HepG2 (cell line): ENCODE measurements around the gene MAPKAPK3. TPM values are rescaled to one million over a fixed set of nuclear protein-coding genes. Genes with fewer than 3 reads are reported as not detected.

Experiments
- GZF1 ChIP-seq: sonication (generic); formaldehyde crosslinking; IDR thresholded peaks from 2 replicates; pipeline ENCODE4 v1.5.1; 2020; ENCODE audit warnings: mild to moderate bottlenecking, missing genetic modification reagents
- HES4 ChIP-seq: sonication (generic); formaldehyde crosslinking; IDR thresholded peaks from 2 replicates; pipeline ENCODE4 v1.9.0; 2021; ENCODE audit warnings: mild to moderate bottlenecking, missing genetic modification reagents, borderline replicate concordance
- HNRNPL ChIP-seq: fragments of 200-400 bp; formaldehyde crosslinking; IDR thresholded peaks from 2 replicates; pipeline ENCODE4 v1.6.1; 2017; ENCODE audit warnings: mild to moderate bottlenecking, low read depth, low read length
- POLR2AphosphoS5 ChIP-seq: IDR thresholded peaks from 2 replicates; pipeline ENCODE4 v1.6.1; 2012; ENCODE audit warnings: low read depth, low read length
- RBM22 ChIP-seq: fragments of 200-400 bp; formaldehyde crosslinking; optimal IDR thresholded peaks from 2 replicates; pipeline ENCODE3; 2017; ENCODE audit warnings: mild to moderate bottlenecking, low read length, moderate library complexity
- SALL2 ChIP-seq: sonication (generic); formaldehyde crosslinking; IDR thresholded peaks from 2 replicates; pipeline ENCODE4 v1.8.1; 2023; ENCODE audit warnings: mild to moderate bottlenecking, missing genetic modification reagents, inconsistent platforms
- SNAPC2 ChIP-seq: sonication (generic); formaldehyde crosslinking; IDR thresholded peaks from 2 replicates; pipeline ENCODE4 v1.8.1; 2022; ENCODE audit warnings: mild to moderate bottlenecking, missing genetic modification reagents
- SOX13 ChIP-seq, 3 experiments: fragments of 450-650 bp in 1 of 3; sonication (generic) in 1 of 3; formaldehyde crosslinking in 1 of 3; IDR thresholded peaks in 2 of 3; conservative IDR thresholded peaks in 1 of 3; 2 replicates each; pipeline versions ENCODE4 v1.5.0 to v1.6.1; 2016 to 2020; ENCODE audit warnings: antibody characterized with exemption in 1 of 3, mild to moderate bottlenecking in 1 of 3, missing compliant biosample characterization in 1 of 3, missing genetic modification reagents in 1 of 3, moderate library complexity in 1 of 3
- ZC3H13 ChIP-seq: sonication (generic); formaldehyde crosslinking; IDR thresholded peaks from 2 replicates; pipeline ENCODE4 v1.8.1; 2023; ENCODE audit warnings: mild to moderate bottlenecking, missing genetic modification reagents, moderate library complexity
- ZMAT3 ChIP-seq: sonication (generic); formaldehyde crosslinking; conservative IDR thresholded peaks from 2 replicates; pipeline ENCODE4 v1.7.0; 2021; ENCODE audit warnings: missing genetic modification reagents
- ZMYM2 ChIP-seq: sonication (generic); formaldehyde crosslinking; IDR thresholded peaks from 2 replicates; pipeline ENCODE4 v1.8.0; 2022; ENCODE audit warnings: mild to moderate bottlenecking, missing genetic modification reagents
- ZNF136 ChIP-seq: sonication (generic); formaldehyde crosslinking; IDR thresholded peaks from 2 replicates; pipeline ENCODE4 v1.8.1; 2022; ENCODE audit warnings: low read depth, mild to moderate bottlenecking, moderate library complexity, missing genetic modification reagents
- ZNF607 ChIP-seq: sonication (generic); formaldehyde crosslinking; IDR thresholded peaks from 2 replicates; pipeline ENCODE4 v1.5.1; 2020; ENCODE audit warnings: missing genetic modification reagents, mild to moderate bottlenecking, borderline replicate concordance
- ZNF747 ChIP-seq: sonication (generic); formaldehyde crosslinking; IDR thresholded peaks from 2 replicates; pipeline ENCODE4 v1.8.1; 2023; ENCODE audit warnings: missing genetic modification reagents, mild to moderate bottlenecking, borderline replicate concordance
- polyA plus RNA-seq, 8 experiments: library from polyadenylated mRNA; depleted of rRNA in 3 of 8; stranded (reverse) in 7 of 8; unstranded in 1 of 8; fragments of >200 nt; fragmentation: Illumina TruSeq in 4 of 8; extraction: Trizol in 4 of 8; gene quantifications; 2 replicates each; pipeline versions ENCODE4 v1.2.1 to v1.2.3, GENCODE V29; 2011 to 2016; ENCODE audit warnings: low read depth in 4 of 8, missing spikeins in 1 of 8, mixed read lengths in 1 of 8; ENCODE audit not compliant: insufficient read depth in 1 of 8
- total RNA-seq, 5 experiments: library from RNA; depleted of rRNA; stranded (reverse); fragments of >200 nt; fragmentation: Illumina TruSeq; extraction: Trizol; gene quantifications; 2 replicates each; pipeline ENCODE4 v1.2.3, GENCODE V29; 2016; ENCODE audit warnings: low read depth in 1 of 5
- TF ChIP-seq, protein P1 (sequence below): sonication (generic); formaldehyde crosslinking; conservative IDR thresholded peaks from 2 replicates; pipeline ENCODE4 v1.4.0; 2020; ENCODE audit warnings: mild to moderate bottlenecking, missing genetic modification reagents, moderate library complexity
- TF ChIP-seq, protein P2 (sequence below): sonication (generic); formaldehyde crosslinking; IDR thresholded peaks from 2 replicates; pipeline ENCODE4 v1.8.0; 2023; ENCODE audit warnings: mild to moderate bottlenecking, missing genetic modification reagents
- TF ChIP-seq, protein P3 (sequence below), 2 experiments: sonication (generic) in 1 of 2; formaldehyde crosslinking in 1 of 2; IDR thresholded peaks; 2 replicates each; pipeline versions ENCODE4 v1.6.1 to v1.9.0; 2014 to 2022; ENCODE audit warnings: antibody characterized with exemption in 1 of 2, borderline replicate concordance in 1 of 2, inconsistent platforms in 1 of 2, low read depth in 1 of 2, missing genetic modification reagents in 1 of 2

Gene MAPKAPK3
- total and polyA plus RNA-seq, 2 of the 13 experiments (the other 11 are each of a cell fraction or from before 2014, with no cell fraction given), result 39.9 to 41.2 TPM

DNA sequence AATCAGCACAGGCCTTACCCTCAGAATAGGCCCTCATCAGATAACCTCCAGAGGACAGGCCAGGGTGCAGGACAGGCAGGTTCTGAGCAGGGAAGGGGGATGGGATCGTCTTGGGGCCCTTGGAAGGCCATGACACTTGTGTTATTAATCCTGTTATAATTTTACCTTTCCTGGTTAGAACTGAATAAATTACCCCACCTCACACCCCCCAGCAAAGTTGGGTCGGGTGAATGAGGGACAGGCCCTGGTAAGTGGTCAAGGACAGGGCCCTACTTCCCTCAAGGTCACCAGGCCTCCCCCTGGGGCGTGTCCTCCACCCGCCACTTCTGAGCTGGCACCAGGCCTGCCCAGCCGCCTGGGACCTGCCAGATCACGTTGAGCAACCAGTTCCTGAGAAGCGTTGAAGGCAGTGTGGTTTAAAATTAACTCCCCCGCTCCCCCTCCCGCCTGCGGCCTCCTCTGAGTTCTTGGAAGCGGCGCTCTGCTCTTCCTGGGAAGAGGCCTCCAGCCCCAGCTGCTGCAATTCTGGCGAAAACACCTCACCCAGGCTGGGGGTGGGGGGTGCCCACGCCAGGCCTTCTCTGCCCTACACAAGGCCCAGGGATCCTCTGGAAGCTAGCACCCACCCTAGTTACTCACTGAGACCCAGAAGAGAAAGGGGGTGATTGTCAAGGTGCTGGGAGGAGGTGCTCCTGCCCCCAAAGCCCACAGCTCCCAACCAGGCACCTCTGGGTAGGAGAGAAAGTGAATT is 15.9 kb upstream of the MAPKAPK3 start (continued):
- TF ChIP-seq, protein P1, sequence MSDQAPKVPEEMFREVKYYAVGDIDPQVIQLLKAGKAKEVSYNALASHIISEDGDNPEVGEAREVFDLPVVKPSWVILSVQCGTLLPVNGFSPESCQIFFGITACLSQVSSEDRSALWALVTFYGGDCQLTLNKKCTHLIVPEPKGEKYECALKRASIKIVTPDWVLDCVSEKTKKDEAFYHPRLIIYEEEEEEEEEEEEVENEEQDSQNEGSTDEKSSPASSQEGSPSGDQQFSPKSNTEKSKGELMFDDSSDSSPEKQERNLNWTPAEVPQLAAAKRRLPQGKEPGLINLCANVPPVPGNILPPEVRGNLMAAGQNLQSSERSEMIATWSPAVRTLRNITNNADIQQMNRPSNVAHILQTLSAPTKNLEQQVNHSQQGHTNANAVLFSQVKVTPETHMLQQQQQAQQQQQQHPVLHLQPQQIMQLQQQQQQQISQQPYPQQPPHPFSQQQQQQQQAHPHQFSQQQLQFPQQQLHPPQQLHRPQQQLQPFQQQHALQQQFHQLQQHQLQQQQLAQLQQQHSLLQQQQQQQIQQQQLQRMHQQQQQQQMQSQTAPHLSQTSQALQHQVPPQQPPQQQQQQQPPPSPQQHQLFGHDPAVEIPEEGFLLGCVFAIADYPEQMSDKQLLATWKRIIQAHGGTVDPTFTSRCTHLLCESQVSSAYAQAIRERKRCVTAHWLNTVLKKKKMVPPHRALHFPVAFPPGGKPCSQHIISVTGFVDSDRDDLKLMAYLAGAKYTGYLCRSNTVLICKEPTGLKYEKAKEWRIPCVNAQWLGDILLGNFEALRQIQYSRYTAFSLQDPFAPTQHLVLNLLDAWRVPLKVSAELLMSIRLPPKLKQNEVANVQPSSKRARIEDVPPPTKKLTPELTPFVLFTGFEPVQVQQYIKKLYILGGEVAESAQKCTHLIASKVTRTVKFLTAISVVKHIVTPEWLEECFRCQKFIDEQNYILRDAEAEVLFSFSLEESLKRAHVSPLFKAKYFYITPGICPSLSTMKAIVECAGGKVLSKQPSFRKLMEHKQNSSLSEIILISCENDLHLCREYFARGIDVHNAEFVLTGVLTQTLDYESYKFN, result peak; percentile 91
- peak; percentile 70 for TF ChIP-seq RBM22
- no peak; the same call in 1 of the 2 replicates for TF ChIP-seq ZNF136 (CRISPR knock-in tag)
- TF ChIP-seq SALL2 (CRISPR knock-in tag), result peak; percentile 35; the same call in 1 of the 2 replicates
- TF ChIP-seq, protein P2, sequence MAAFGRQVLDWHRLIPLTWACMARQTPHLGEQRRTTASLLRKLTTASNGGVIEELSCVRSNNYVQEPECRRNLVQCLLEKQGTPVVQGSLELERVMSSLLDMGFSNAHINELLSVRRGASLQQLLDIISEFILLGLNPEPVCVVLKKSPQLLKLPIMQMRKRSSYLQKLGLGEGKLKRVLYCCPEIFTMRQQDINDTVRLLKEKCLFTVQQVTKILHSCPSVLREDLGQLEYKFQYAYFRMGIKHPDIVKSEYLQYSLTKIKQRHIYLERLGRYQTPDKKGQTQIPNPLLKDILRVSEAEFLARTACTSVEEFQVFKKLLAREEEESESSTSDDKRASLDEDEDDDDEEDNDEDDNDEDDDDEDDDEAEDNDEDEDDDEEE, result peak; percentile 70; the same call in 1 of the 2 replicates
- TF ChIP-seq HES4 (CRISPR knock-in tag), result no peak
- no peak for TF ChIP-seq SOX13 (IDR thresholded peaks at IDR 0.05)
- peak in 1 of 2 experiments; percentile 90; a peak in 2 of 4 replicates for TF ChIP-seq SOX13 (CRISPR knock-in tag; conservative IDR thresholded peaks at IDR 0.05 in 1 of 2, IDR thresholded peaks at IDR 0.05 in 1 of 2)
- TF ChIP-seq ZNF747 (CRISPR knock-in tag), result peak; percentile 95
- TF ChIP-seq GZF1, result no peak
- no peak for TF ChIP-seq ZNF607 (CRISPR knock-in tag)
- peak; percentile 56 for TF ChIP-seq POLR2AphosphoS5
- no peak for TF ChIP-seq ZMYM2 (CRISPR knock-in tag)
- TF ChIP-seq ZC3H13 (CRISPR knock-in tag), result no peak
- 0 out of 2 replicates have a peak, but pooled peaks have one; percentile 42 for TF ChIP-seq ZMAT3 (CRISPR knock-in tag)
- TF ChIP-seq HNRNPL, result peak; percentile 95
- 0 out of 2 replicates have a peak, but pooled peaks have one; percentile 40 for TF ChIP-seq SNAPC2 (CRISPR knock-in tag)
- TF ChIP-seq, protein P3, sequence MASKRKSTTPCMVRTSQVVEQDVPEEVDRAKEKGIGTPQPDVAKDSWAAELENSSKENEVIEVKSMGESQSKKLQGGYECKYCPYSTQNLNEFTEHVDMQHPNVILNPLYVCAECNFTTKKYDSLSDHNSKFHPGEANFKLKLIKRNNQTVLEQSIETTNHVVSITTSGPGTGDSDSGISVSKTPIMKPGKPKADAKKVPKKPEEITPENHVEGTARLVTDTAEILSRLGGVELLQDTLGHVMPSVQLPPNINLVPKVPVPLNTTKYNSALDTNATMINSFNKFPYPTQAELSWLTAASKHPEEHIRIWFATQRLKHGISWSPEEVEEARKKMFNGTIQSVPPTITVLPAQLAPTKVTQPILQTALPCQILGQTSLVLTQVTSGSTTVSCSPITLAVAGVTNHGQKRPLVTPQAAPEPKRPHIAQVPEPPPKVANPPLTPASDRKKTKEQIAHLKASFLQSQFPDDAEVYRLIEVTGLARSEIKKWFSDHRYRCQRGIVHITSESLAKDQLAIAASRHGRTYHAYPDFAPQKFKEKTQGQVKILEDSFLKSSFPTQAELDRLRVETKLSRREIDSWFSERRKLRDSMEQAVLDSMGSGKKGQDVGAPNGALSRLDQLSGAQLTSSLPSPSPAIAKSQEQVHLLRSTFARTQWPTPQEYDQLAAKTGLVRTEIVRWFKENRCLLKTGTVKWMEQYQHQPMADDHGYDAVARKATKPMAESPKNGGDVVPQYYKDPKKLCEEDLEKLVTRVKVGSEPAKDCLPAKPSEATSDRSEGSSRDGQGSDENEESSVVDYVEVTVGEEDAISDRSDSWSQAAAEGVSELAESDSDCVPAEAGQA (IDR thresholded peaks at IDR 0.05; ENCODE audit: low read depth), result 0 out of 2 replicates have a peak, but pooled peaks have one; percentile 26
- TF ChIP-seq, protein P3 (CRISPR knock-in tag; IDR thresholded peaks at IDR 0.05; ENCODE audit: borderline replicate concordance), result no peak
